DND-41 (cell line): ENCODE data around the gene C14orf93.

ENCODE experiments used
- ATAC-seq: fragments of 200-7000 bp; cut with Tn5 transposase; 3 replicates; pipeline ENCODE4 v1.9.1; 2021; ENCODE audit warnings: low read depth; ENCODE audit not compliant: insufficient read depth
- DNase-seq: peaks from one replicate; pipeline ENCODE4 v3.0.0-alpha.2; 2020
- H2AFZ ChIP-seq: 2 replicates; pipeline ENCODE4 v1.6.0; 2012; ENCODE audit warnings: low read depth, low read length
- H3K27ac ChIP-seq: 2 replicates; pipeline ENCODE4 v1.5.1; 2012; ENCODE audit warnings: low read length, inconsistent platforms
- H3K27me3 ChIP-seq: fragments of 200-600 bp; sonication (generic); 2 replicates; pipeline ENCODE4 v1.6.0; 2012; ENCODE audit warnings: low read length, mild to moderate bottlenecking, inconsistent platforms; ENCODE audit not compliant: insufficient read depth, poor library complexity
- H3K36me3 ChIP-seq: 2 replicates; pipeline ENCODE4 v1.5.1; 2012; ENCODE audit warnings: low read length, inconsistent platforms; ENCODE audit not compliant: insufficient read depth
- H3K4me1 ChIP-seq: 2 replicates; pipeline ENCODE4 v1.5.1; 2012; ENCODE audit warnings: mild to moderate bottlenecking, low read length; ENCODE audit not compliant: insufficient read depth
- H3K4me2 ChIP-seq: 2 replicates; pipeline ENCODE4 v1.6.0; 2012; ENCODE audit warnings: mild to moderate bottlenecking, moderate library complexity, low read length, inconsistent platforms; ENCODE audit not compliant: insufficient read depth
- H3K4me3 ChIP-seq, 2 experiments: fragments of 200-600 bp in 1 of 2; shearing (Covaris generic) in 1 of 2; 2 replicates each; pipeline ENCODE4 v1.5.1; 2012 to 2016; ENCODE audit warnings: inconsistent platforms in 2 of 2, low read length in 2 of 2, mild to moderate bottlenecking in 2 of 2, low read depth in 1 of 2, moderate library complexity in 1 of 2
- H3K79me2 ChIP-seq: 2 replicates; pipeline ENCODE4 v1.6.0; 2012; ENCODE audit warnings: low read length, inconsistent platforms; ENCODE audit not compliant: insufficient read depth
- H3K9ac ChIP-seq: 2 replicates; pipeline ENCODE4 v1.6.0; 2012; ENCODE audit warnings: low read depth, mild to moderate bottlenecking, inconsistent platforms, low read length, moderate library complexity
- H3K9me3 ChIP-seq: 2 replicates; pipeline ENCODE4 v1.5.1; 2012; ENCODE audit warnings: low read length, moderate library complexity, mild to moderate bottlenecking, inconsistent platforms; ENCODE audit not compliant: insufficient read depth, severe bottlenecking
- H4K20me1 ChIP-seq: 2 replicates; pipeline ENCODE4 v1.6.0; 2012; ENCODE audit warnings: low read length; ENCODE audit not compliant: insufficient read depth
- EZH2 ChIP-seq: IDR thresholded peaks from 3 replicates; pipeline ENCODE4 v1.6.1; 2012; ENCODE audit warnings: borderline replicate concordance, low read depth, mild to moderate bottlenecking, moderate library complexity, low read length, inconsistent platforms; ENCODE audit not compliant: severe bottlenecking
- TF ChIP-seq, protein P1 (sequence below): IDR thresholded peaks from 2 replicates; pipeline ENCODE4 v1.5.1; 2012; ENCODE audit warnings: borderline replicate concordance, low read length, moderate library complexity, mild to moderate bottlenecking; ENCODE audit not compliant: poor library complexity, severe bottlenecking; ENCODE audit errors: extremely low read depth

C14orf93 gene

DNA sequence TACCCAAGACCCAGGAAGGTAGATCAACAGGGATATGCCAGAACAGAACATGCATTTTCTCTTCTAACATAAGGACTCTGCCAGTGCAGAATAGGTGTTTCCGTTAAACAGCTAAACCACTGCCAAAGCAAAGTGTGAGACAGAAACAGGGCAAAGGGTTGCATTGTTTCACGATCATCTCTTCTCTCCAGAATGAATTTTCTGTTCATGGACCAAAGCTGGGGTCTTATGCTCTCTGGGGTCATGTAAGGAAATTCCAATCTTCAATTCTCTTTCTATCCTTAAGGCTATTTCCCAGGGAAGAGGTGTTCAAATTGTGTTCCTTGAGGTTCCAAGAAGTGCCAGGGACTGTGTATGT lies 13.8 kb upstream of the C14orf93 start:
- no peak overlapping the region for H3K9ac ChIP-seq
- H3K79me2 ChIP-seq, result peaks cover 5% of the 10 kb centered on the region; the same call in 1 of the 2 replicates
- H3K27ac ChIP-seq, result no peak overlapping the region
- H3K36me3 ChIP-seq, result peaks cover 38% of the 10 kb centered on the region
- H3K4me3 ChIP-seq, result no peak overlapping the region
- ATAC-seq (no peak), DNase-seq (no peak)
- peaks cover under 1% of the 10 kb centered on the region for H3K4me1 ChIP-seq
- no peaks in the 10 kb centered on the region for H3K9me3 ChIP-seq
- H3K27me3 ChIP-seq, result no peaks in the 10 kb centered on the region
- H4K20me1 ChIP-seq, result peaks cover 10% of the 10 kb centered on the region; the same call in 1 of the 2 replicates
- H2AFZ ChIP-seq, result no peak overlapping the region
- no peak for TF ChIP-seq EZH2
- TF ChIP-seq, protein P1, sequence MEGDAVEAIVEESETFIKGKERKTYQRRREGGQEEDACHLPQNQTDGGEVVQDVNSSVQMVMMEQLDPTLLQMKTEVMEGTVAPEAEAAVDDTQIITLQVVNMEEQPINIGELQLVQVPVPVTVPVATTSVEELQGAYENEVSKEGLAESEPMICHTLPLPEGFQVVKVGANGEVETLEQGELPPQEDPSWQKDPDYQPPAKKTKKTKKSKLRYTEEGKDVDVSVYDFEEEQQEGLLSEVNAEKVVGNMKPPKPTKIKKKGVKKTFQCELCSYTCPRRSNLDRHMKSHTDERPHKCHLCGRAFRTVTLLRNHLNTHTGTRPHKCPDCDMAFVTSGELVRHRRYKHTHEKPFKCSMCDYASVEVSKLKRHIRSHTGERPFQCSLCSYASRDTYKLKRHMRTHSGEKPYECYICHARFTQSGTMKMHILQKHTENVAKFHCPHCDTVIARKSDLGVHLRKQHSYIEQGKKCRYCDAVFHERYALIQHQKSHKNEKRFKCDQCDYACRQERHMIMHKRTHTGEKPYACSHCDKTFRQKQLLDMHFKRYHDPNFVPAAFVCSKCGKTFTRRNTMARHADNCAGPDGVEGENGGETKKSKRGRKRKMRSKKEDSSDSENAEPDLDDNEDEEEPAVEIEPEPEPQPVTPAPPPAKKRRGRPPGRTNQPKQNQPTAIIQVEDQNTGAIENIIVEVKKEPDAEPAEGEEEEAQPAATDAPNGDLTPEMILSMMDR, result no peak
- H3K4me2 ChIP-seq, result no peak overlapping the region

DNA sequence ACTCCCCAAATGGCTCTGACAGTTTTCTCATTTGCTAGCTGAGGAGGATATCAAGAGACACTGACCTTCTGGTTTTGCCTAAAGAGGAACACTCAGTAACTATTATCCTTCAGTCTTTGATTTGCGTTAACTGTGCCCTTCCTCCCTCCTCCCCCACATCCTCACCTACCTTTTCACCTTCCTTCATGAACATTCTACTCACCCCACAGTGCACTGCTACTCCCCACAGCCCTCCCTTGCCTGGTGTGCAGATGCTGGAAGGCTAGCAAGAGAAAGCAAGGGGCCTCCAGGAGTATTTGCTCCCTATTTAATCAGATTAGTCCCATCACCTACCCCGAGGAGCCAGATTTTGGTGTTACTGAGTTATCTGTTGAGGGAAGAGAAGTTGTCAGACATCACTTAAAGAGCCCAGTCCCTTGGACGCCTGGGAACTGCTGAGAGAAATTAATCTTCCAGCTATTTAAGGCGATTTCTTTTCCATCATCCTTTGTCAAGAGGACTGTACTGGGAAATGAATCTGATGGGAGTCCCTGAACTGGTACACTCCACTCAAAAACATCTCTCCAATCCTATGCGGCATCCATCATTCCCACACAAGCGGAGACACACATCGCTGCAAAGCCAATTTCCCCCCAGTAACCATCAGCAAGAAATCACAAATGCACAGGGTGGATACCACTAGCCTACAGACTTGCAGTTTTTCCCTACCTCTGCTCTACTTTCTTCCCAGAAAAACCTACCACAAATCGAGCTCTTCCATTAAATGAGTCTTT lies 13.3 kb upstream of the C14orf93 start:
- TF ChIP-seq EZH2, result no peak
- TF ChIP-seq, protein P1, result no peak
- Histone ChIP-seq H3K4me1 (no peaks in the 10 kb centered on the region), H3K9me3 (no peaks in the 10 kb centered on the region), H2AFZ (no peak overlapping the region), H3K4me3 (no peak overlapping the region), H3K36me3 (peaks cover 32% of the 10 kb centered on the region), H3K27me3 (no peaks in the 10 kb centered on the region), H3K27ac (no peak overlapping the region), H3K79me2 (peaks cover 2% of the 10 kb centered on the region; the same call in 1 of the 2 replicates), H3K4me2 (no peak overlapping the region), H4K20me1 (peaks cover 8% of the 10 kb centered on the region; the same call in 1 of the 2 replicates), H3K9ac (no peak overlapping the region)
- DNase-seq (no peak), ATAC-seq (no peak)

DNA sequence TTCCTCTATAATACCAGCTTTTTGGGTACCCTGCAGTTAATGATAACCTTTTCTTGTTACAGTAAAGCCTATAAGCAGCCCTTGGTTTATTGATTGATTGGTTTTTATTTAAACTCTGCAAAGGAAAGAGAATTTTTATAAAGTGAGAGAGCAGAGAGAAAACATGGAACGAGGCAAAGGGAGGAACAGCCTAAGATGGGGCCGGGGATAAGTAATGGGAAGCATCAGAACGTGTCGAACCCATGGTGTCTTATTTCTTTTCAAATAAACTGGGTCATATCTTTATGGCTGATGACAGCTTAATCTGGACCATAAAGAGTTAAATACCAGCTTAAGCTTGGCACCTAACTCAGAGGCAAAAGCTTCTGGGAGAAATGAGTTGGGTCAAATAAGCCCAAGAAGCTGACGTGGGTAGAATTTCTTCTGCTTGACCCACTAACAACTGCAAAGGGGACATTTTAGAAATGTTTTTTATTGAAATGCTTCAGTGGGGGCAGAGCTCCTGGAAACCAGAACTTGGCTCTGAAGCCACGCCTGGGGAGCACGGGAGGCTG lies 12.0 kb upstream of the C14orf93 start:
- no peak for DNase-seq
- no peak overlapping the region for H3K4me3 ChIP-seq

More for the DNA sequence above, 12.0 kb upstream of the C14orf93 start:
- H4K20me1 ChIP-seq, result peaks cover 6% of the 10 kb centered on the region; the same call in 1 of the 2 replicates
- H3K36me3 ChIP-seq, result peaks cover 25% of the 10 kb centered on the region
- H2AFZ ChIP-seq, result no peak overlapping the region
- ATAC-seq, result no peak
- no peak for TF ChIP-seq EZH2
- TF ChIP-seq, protein P1, result no peak
- H3K4me1 ChIP-seq, result no peaks in the 10 kb centered on the region
- H3K27me3 ChIP-seq, result no peaks in the 10 kb centered on the region
- H3K79me2 ChIP-seq, result no peaks in the 10 kb centered on the region
- no peak overlapping the region for H3K9ac ChIP-seq
- no peak overlapping the region for H3K4me2 ChIP-seq
- no peak overlapping the region for H3K27ac ChIP-seq
- no peaks in the 10 kb centered on the region for H3K9me3 ChIP-seq
